GM18508 (cell line): ENCODE results near the gene ATXN1.

ENCODE experiments used
- ATAC-seq: cut with Tn5 transposase; IDR thresholded peaks from one replicate; pipeline ENCODE4 v1.9.1; 2021; ENCODE audit warnings: moderate number of reproducible peaks; ENCODE audit not compliant: insufficient read depth, unreplicated experiment

The ATXN1 gene

DNA sequence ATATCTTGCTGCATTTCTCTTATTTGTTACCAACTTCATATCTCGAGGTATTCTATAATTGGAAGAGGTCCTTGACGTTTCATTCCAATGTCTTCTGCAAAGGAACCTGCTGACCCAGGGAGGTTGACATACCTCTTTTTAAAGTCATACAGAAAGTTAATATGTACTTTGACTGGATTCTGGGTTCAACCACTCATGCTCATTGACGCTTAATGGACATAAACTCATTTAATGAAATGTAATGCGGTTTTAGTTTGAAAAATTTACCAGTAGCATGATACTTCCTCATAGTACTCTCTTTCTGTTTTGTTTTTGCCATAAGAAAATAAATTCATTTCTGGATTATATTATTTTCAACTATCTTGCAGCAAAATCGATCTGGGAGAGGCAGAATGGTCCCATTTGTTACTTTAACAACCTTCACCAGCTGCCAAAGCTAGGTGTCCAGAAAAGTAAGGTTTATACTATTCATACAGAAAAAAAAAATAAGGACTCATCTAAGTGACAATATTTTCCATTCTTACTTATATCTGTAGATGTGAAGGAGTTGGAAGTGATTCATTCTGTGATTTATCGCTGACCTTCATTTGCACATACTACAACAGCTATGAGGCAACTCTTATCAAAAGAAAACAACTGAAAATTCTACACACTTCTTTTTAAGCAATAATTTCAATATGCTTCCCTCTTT, 101.6 kb downstream of the ATXN1 start:
- ATAC-seq = no peak

DNA sequence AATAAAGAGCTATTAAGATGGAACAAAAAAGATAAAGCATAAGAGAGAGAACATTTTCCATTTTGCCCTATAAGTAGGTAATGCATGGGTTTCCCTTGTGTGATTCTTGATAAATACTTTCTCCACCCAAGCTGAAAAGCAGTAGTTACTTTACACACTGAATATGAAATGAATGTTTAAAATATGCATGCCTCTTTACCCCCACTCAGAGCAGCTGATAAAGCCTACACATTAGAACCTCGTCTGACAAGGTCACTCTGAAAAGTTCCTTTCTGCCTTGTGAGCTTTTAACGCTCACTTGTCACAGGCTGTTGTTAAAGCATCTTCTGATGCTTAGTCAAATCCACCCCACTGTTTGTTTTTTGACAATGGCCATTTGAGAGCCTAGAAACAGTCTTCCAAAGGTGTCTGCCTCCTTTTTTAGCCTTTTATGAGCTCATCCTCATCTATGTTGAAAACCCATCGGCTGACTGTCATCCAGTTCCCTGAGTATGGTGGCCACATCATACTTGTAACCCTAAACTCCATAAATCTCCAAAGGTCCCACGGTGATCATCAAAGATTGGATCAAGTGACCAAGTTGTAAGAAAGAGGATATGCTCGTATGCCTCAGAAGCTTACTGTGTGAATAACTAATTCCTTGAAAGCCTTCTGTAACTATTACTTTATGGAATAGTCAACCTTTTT, 102.8 kb downstream of the ATXN1 start:
- ATAC-seq = no peak

DNA sequence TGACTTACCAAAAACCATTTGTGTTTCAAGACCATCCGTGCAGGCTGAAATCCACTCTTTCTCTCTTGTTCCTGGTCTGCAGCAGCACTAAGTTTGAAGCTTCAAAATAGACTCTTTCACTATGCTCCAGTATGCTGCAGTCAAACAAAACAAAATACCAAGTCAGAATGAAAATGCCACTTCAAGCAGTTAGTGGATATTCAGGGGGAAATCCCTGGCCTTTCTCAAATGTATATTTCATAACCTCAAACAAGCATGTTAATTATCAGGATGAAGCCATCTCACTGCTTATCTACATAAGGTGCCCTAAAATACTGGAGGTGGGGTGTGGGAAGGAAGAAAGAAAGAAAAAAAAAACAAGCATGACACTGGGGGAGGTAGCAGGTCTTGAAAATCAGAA, 103.5 kb downstream of the ATXN1 start:
- ATAC-seq = peak; percentile 60

DNA sequence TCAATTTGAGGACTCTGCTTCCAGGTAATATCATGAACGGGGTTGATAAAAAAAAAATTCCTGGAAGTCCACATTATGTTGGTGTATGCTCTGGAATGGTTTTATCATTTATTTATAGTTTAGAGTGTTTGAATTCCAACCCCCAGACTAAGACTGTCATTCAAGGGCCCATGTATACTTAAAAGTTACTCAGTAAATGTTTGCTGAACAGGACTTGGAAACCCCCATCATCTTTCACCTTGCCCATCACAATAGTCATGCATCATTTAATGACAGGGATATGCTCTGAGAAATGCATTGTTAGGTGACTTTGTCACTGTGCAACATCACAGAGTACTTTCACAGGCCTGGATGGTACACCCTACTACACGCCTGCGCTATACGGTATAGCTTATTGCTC, 104.8 kb downstream of the ATXN1 start:
- no peak for ATAC-seq

DNA sequence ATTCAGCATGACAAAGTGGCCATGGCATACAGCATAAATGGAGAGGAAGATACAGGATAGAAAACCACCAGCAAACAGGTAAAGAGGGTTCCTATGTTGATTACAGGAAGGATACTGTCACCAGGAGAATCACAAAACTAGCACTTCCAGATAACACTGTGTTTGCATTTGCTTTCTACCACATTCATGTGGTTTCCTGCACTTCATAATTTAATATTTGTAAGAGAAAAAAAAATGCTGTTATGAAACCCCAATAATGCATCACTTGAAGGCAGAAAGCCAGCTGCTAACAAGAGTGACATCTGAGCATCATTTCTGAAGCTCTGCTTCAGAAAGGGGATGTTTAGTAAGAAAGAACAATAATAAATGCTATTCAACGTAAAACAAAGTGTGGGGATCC, 106.6 kb downstream of the ATXN1 start:
- no peak for ATAC-seq

DNA sequence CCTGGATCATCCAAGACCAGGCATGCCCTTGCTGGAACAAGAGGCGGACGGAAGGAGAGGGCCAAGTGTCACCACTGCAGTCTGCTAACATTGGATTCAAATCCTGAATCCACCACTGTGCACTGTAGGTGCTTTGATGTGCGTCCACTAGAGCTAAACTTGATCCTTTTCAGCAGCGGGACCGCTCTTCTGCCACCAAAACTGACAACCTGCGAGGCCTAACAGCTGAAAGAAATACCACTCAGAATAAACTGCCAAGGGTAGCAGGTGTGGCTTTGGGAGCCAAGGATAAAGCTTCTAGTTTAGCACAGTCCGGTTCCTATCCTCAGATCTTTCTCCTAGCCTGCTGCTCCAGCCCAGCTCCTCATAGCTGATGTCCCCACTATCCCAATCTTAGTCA, 108.0 kb downstream of the ATXN1 start:
- no peak for ATAC-seq

DNA sequence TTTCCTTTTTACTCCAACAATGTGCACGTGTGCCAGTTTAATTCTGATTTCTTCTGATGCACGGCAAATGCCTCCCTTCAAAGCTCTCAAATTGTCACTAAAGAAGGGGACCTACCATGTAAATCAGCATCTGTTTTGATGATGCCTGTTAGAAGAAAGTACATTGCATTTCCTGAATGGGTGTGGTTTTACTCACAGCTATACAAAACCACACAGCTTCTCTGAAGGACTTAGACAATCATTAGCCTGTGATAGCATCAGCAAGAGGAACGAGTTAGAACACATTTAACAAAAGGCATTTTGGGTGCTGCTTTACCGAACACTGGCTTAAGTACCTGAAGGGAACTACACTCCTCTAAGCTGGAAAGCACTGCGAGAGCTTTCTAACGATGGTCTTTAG, 109.4 kb downstream of the ATXN1 start:
- peak; percentile 86 for ATAC-seq

DNA sequence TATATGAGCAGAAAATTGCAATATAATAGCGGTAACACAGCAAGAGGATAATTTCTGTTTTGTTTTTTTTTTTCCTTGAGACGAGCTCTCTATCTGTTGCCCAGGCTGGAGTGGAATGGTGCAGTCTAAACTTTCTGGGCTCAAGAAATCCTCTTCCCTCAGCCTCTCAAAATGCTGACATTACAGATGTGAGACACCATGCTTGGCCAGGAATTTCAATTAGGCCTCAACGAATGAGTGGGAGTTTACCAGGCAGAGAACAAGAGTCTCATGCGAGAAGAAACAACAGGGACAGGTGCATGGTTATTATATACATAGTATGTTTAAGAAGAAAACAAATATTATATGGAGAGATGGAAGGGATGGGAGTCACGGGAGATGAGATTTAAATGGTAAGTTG, 111.4 kb downstream of the ATXN1 start:
- no peak for ATAC-seq

DNA sequence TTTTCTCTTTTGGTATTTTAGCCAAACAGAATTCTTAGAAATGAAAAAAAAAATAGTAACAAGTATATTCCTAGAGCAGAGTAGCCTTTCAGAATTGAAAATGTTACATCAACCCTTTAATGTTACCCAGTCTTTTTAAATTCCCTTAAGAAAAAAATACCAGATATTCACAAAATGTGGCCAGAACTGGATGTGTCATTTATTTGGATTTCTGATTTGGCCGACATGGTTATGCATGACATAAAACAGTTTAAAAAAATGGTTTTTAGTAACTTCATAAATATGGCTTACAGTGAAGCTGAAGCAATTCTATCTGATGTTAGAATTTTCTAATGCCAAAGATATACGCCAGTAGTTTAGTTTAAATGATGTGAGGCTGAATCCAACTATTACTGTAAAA, 112.0 kb downstream of the ATXN1 start:
- ATAC-seq = no peak

DNA sequence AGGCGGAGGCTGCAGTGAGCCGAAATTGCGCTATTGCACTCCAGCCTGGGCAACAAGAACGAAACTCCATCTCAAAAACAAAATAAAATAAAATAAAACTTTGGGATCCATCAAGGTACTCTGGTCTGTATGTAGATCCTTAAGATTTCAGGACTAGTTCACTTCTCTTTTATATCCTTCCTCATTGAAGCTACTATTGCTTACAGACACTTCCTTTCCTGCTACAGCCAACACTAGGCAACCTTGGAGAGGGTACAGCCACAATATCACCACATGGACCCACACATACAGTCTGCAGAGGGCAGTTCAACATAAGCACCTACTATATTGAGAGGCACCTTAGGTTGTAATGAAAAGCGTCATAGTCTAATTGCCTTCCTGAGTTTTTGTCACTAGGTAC, 113.3 kb downstream of the ATXN1 start:
- no peak for ATAC-seq

DNA sequence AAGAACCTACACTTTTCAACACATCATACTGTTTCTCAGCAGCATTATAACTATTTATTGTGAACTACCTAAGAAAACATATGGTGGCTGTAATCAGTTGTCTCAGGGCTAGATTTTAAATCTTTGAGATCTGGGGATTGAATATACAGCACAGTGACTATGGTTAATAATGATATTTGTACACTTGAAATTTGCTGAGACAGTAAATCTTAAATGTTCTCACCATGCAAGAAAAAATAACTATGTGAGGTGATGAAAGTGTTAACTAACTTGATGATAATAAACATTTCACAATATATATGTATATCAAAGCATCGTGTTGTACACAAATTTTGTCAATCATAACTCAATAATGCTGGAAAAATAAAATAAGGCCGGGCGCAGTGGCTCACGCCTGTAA, 113.8 kb downstream of the ATXN1 start:
- ATAC-seq = no peak

DNA sequence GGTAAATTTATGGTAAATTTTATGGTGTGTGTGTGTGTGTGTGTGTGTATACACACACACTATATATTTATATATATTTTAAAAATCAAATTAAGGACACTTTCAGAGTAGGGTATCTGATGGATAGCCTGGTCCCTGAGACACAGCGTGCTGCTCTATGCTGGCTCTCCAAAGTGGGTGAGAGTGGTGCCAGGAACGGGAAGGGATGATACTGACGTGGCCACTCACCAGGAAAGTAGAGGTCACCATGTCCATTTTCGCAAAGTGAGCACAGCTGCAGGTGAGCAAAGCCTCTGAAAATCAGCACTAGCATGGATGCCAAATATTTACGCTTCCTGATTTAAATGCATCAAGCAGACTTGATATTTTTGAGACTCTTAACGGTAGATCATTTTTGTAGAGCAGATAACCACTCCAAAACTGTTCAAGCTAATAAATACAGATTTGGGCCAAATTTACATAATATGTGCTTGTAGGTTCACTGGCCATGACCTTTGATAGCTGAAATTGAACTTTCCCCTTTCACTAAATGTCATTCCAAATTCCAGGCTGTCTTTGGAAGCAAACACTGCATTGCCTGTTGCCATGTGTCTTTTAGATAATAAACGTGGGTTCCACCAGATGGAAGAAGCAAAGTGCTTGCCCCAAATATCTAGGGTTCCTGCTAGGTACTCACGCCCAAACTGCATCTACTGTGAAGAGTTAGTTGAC, 116.6 kb downstream of the ATXN1 start:
- ATAC-seq = no peak

DNA sequence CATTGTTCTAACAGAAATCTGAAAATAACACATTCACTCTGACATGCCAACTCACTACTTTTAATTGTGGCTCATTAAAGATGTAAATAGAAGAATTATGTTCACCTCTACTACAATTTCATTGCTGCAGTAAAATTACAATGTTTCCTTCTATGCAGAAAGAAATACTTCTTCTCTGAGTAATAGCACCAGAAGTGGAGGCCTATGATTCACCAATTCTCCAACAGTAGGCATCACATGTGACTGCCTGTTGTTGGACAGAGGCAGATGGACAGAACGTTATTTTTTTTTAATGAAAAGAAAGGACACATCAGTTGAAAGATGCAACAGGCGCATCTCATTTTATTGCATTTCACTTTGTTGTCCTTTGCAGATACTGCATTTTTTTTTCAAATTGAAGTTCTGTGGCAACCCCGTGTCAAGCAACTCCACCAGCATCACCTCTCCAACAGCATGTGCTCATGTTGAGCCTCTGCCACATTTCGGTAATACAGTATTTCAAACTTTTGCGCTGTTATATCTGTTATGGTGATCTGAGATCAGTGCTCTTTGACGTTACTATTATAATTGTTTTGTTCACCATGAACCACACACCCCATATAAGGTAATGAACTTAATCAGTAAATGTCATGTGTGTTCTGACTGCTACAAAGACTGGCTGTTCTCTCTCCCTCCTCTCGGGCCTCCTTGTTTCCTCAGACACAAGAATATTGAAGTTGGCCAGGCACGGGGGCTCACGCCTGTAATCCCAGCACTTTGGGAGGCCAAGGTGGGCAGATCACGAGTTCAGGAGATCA, 121.4 kb downstream of the ATXN1 start:
- no peak for ATAC-seq

DNA sequence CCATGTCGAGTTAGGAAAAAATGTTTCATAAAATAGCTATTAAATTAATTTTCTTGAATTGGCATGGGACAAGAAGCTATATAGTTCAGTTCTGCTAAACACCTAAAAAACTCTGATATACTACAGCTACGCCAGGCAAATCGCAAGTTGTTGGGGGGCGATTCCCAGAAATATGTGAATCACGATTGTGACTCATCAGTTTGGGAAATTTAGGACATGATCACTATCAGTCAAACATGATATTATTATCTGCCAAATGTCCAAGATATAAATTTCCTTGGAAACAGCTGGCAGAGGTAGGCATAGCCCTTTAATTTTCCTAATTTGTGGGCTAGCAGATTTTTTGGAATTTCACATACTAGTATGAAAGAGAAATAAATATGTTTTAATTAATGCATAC, 123.6 kb downstream of the ATXN1 start:
- ATAC-seq = no peak

DNA sequence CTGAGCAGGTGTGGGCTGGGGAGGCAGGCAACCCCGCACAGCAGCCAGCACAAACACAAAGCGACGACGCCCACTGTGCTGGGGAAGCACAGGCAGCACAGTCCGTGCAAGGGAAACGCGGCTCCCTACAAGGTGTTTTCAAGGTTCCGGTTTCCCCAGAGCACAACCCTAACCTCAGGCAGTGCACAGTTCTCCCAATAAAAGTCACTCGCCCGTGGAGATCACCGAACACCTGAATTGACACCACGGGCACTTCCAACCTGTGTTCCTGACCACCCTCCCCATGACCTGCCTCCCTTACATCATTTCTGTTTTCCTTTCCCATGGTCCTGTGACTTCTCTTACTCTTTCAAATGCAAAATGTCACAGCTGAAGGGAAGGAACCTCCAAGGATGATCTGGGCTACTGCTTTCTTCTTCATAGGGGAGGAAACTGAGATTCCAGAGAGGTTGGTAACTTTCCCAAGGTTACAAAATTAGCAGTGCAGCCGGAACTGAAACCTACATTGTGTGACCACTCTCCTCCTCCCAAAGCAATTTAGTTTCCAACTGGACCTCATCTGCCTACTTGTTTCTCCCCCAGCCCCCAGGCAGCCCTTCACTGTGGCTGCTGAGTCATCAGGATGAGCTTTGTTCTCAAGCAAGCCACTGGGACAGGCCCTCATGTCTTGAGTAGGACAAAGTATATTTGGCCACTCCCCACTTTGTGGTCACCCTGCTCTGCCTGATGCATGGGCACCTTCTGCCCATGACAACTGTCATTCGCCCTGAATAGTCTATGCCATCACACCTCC, 125.3 kb downstream of the ATXN1 start:
- no peak for ATAC-seq

DNA sequence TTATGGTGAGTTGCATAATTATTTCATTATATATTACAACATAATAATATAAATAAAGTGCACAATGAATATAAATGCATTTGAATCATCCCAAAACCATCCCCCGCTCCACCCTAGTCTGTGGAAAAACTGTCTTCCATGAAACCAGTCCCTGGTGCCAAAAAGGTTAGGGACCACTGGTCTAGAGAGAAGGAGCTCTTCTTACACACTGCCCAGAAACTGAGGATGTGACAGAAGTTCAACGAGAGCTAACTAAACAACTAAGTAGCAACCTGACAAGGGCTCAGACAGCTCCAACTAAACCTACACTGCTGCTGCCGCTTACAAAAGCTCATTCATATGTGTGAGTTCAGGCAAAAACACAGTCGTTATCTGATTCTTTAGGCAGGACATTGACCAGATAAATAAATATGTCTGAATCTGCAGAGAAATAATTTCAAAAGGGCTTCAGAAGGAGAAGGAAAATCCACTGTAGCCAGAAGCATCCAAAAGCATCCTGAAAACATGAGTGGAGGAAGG, 125.9 kb downstream of the ATXN1 start:
- no peak for ATAC-seq

DNA sequence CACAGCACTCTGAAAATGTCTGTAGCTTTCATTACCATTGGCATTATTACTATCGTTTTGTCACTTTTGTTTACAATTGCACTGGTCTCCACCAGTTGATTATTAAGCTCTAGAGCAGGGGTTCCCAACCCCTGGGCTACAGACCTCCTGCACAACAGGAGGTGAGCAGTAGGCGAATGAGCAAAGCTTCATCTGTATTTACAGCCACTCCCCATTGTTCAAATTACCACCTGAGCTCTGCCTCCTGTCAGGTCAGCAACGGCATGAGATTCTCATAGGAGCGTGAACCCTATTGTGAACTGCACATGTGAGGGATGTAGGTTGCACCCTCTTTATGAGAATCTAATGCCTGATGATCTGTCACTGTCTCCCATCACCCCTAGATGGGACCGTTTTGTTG, 126.4 kb downstream of the ATXN1 start:
- ATAC-seq = no peak

DNA sequence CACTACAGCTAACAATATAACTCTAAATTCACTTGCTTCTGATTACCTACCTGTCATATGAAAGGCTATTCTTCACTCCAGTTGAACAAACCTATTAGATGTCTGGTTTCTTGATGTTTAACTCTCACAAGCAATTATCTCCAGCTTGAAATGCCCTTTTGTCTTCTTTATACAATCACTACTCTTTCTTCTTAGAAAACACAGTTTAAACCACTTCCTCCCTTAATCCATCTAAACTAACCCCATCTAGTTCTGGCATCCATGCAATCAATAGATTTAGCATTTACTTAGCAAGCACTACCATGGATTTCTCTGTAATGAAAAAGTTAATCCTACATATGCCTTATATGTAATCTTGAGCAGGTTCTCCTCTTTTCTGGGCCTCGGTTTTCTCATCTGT, 127.3 kb downstream of the ATXN1 start:
- no peak for ATAC-seq

DNA sequence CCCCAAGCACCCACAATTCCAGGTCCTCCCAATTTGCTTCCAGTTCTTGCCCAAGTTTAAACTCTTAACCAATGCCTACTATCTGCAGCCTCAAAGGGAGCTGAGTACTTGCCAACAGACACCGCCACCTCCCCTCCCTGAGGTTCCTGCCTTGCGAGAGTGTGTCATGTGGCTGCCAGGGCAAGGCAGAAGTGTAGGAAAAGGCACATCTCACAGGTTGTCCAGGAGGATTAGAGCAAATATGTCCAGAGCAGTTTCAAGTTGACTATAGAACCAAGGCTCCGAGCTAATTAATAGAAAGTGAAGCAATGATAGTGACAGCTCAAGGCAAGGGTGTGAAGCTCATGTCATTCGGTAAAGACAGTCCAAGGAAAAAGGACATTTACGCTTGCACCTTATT, 127.8 kb downstream of the ATXN1 start:
- no peak for ATAC-seq

DNA sequence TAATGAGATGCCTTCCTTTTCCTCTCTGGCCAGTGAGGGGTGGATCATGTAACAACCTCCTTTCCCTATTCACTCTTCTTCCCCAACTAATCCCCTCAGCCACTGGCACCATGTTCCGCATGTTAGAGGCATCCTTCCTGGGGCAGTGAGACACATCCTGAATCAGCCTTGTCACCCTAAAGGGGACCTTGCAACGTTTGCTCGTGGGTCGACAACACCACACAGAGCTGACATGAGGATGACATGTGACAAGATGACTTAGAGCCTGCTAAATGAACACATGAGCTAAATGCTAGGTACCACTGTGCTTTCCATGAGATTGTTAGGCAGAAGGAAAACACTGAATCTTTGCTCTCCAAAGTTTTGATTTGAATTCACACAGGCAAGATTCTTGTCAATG, 129.2 kb downstream of the ATXN1 start:
- no peak for ATAC-seq
